SKM-1 treated with dmso at 0.1 percent for 144 hours (cell line): Measurements from ENCODE around the gene DIP2C.
"Not testable (repeated sequence)": the region's sequence is repeated elsewhere in the genome, so short reads cannot be mapped to it uniquely, and the experiment has no call there.

Source experiments
- DNase-seq: peaks from one replicate; lab custom pipeline; 2025; ENCODE audit not compliant: unreplicated experiment; lab: John Stamatoyannopoulos, UW

Gene DIP2C

DNA sequence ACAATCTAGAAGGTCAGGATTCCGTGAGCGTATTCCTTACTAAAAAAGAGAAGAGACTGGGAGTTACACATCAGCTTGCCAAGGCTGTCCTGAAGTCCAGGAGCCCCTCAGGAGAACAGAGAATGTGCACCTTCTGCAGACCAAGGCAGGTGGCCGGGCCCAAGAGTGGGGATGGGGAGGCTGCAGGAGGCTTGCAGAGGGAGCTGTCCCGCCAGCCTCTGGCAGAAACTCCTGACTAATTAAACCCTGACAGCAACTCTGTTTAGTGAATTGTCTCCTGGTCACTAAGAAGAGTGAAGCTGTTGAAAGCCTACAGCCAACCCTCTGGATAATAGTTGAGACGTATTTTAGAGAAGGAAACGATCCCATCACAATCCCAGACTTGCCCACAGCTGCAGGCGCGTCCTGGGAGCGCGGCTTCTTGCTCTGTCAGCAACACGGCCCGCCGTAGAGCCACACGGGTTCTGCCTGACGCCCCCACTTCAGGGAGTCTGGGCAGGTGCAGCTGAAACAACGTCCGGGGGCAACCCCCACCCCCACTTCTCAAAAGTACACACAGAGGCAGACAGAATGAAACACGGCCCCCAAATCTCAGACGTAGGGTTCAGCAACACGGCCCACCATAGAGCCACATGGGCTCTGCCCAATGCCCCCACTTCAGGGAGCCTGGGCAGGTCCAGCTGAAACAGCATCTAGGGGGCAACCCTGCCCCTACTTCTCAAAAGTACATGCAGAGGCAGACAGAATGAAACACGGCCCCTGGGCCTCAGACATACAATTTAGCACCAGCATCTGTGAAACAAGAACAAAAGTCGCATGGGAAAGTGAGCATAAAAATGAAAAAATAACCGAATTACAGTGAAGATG is 45.2 kb downstream of the DIP2C start:
- DNase-seq: no peak

- DNase-seq: no peak
Observed at GRCh38 chr10:642186-642890, 47.1 kb downstream of the DIP2C start.

DNA sequence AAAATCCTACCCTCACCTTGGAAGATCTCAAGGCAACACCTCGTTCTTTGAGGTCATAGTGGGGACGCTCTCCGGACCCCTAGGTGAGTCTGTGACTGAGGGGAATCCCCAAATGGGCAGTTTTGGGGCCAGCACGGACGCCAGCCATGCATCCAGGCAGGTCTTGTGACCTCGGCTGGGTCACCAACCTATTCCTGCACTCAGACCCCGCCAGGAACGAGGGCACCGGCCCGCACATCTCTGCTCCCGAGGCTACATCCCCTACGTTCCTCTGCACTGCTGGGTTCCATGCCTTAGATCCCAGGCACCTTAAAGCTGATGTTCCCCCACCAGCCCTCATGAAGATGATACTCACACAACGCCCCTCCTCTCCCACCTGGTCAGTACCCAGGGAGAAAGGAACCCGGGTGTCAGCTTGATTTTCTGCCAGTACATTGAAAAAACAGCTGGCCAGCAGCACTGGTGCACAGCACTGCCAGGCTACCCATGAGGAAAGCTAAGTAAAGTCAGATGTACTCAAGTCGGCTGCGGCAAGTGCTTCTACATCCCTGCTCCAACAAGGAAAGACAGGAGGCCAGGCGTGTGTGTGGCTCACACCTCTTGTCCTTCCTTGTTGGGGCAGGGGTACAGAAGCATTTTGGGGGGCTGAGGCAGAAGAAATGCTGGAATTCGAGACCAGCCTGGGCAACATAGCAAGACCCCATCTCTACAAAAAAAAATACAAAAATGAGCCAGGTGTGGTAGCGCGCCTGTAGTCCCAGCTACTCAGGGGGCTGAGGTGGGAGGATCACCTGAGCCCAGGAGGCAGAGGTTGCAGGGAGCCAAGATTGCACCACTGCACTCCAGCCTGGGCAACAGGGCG is 48.1 kb downstream of the DIP2C start:
- no peak for DNase-seq

- DNase-seq: no peak
Observed at GRCh38 chr10:640673-641045, 48.8 kb downstream of the DIP2C start.

GRCh38 chr10:639751-640672 is 49.5 kb downstream of the DIP2C start:
- DNase-seq: no peak

- DNase-seq: no peak
Observed at GRCh38 chr10:639001-639750, 50.3 kb downstream of the DIP2C start.

DNA sequence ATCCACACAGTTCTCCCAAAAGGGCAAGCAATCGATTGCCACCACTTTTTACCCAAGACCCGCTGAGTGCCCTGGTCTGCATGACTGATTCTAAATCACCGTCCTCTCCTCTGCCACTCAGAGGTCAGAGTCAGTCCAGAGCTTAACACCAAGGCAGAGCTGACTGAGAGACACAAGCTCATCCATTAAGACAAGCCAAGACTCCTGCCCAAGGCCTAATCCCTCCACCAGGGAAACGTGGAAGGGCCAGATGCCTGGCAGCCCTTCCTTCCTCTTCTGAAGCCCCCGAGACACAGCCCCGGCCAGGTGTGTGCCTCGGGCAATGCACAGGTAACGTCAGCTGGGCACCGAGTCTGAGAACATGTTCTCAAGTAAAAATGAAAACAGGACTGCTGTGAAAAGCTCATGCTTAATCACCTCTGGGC is 51.7 kb downstream of the DIP2C start:
- no peak for DNase-seq

DNA sequence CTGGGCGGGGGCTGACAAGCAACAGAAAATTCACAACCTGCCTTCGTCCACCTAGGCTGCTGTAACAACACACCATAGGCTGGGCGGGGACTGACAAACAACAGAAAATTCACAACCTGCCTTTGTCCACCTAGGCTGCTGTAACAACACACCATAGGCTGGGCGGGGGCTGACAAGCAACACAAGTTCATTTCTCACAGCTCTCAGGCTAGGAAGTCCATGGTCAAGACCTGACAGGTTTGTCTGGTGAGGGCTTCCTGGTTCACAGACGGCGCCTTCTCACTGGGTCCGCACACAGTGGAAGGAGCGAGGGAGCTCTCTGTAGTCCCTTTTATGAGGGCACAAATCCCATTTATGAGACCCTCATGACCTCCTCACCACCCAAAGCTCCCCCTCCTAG is 52.2 kb downstream of the DIP2C start:
- no peak for DNase-seq

DNA sequence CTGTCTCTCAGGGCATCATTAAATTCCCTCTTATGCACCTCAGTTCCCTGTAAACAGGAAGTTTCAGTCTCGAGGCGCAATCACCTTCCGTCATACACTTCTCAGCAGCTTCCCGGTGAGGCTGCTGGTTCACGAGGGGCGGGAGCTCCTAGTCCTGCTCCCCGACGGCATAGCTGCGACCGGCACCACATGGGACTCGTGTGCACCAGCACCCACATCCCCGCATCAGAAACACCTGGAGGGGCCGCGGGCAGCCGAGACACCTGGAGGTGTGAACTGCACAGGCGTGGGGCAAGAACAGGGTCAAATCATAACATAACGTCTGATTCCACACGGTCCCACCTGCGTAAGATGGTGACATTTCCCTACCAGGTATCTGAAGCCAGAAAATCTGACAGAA is 52.7 kb downstream of the DIP2C start:
- DNase-seq: no peak

DNA sequence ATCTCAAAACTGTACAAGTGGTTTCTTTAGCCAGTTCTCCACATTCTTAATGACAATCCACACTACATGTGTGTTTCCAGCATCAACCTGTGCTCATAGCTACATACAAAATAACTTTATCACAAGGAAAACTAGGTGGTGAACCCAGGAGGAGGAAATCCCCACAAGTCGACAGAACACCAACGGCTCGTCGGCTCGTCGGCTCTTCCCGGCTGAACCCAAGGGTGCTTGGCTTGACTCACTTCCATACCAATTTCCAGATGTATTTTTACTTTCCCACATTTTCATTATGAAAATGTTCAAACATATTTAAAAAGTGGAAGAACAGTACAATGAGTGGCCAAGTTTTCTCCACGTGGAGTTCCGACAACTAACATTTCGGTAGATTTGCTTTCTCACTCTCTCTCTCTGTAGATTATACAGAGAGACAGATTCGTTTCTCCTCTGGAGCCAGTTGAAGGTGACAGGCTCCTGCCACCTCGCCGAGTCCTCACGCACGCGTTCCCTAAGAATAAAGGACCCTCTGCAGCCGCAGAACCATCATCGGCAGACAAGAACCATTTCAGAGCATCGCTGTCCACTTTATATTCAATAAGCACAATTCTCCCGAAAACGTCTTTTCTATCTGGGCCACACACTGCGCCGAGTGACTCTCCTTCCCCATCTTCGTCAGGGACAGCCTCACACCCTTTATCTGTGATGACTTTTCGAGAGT is 53.3 kb downstream of the DIP2C start:
- no peak for DNase-seq

- DNase-seq: no peak
Observed at GRCh38 chr10:635088-635861, 54.2 kb downstream of the DIP2C start.

GRCh38 chr10:634256-634655 is 55.2 kb downstream of the DIP2C start:
- DNase-seq: no peak

DNA sequence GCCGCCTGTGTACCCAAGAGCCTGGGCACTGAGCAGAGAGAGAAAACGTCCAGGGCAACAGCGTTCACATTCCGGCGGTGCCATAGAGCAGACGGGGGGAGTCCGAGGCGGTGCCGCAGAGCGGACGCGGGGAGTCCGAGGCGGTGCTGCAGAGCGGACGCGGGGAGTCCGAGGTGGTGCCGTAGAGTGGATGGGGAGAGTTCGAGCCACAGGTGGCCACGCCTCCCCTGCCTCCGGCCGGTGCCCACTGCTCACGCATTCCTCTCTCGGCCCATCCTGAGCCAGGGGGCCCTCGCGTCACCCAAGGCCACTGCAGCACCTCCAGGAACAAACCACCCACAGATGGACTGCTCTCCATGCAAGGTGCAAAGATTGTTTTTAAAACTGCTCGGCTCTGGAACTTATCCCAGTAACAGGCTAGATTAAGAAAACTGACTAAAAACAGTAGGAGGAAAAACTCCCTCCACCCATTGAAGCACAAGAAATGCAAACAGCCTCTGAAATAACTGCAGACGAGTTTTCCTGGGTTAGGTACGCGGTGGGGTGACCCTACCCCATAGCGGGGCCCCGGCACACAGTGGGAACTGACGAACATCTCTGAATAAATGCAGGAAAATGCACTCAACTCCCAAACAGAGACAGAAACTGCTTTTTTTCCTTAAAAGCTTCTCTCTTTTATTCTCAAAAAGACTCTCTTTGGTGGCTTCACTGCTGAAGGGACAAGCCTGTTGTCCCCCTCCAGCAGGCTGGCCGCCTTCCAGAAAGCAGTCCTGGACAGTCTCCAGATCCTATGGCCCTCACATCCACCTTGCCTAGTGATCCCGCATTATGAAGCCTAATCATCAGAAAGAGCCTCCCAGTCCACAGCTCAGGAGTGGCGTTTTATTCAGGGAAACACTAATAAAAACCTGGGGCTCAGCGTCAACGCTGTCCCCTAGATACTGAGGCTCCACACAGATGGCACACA is 55.9 kb downstream of the DIP2C start:
- DNase-seq: no peak

DNA sequence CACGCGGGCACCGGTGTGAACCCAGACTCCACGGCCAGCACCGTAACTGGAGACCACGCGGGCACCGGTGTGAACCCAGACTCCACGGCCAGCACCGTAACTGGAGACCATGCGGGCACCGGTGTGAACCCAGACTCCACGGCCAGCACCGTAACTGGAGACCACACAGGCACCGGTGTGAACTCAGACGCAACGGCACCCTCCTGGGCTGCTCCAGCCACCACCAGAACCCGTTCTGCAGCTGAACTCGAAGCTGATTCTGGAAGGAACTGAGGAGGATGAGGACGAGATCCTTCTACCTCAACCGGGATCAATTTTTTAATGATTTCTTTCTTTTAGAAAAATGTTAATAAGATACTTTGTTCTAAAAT is 56.7 kb downstream of the DIP2C start:
- not testable (repeated sequence) for DNase-seq

DNA sequence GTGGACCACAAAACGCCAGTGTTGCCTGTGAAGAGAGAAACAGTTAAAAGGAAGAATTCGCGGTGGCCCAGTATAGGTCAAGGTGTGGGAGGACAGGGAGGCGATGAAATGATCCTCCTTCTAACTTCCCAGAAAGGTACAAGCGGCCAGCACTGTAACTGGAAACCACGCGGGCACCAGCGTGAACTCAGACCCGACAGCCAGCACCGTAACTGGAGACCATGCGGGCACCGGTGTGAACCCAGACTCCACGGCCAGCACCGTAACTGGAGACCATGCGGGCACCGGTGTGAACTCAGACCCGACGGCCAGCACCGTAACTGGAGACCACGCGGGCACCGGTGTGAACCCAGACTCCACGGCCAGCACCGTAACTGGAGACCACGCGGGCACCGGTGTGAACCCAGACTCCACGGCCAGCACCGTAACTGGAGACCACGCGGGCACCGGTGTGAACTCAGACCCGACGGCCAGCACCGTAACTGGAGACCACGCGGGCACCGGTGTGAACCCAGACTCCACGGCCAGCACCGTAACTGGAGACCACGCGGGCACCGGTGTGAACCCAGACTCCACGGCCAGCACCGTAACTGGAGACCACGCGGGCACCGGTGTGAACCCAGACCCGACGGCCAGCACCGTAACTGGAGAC is 57.2 kb downstream of the DIP2C start:
- DNase-seq: not testable (repeated sequence)

- no peak for DNase-seq
Observed at GRCh38 chr10:631266-631665, 58.2 kb downstream of the DIP2C start.

- no peak for DNase-seq
Observed at GRCh38 chr10:630581-631073, 58.8 kb downstream of the DIP2C start.
